ENCODE measurements around the gene CPLX3.
A peak's percentile ranks its signal among the peaks of the same experiment; 100 is the strongest.

- peak in 1 of 3 experiments; percentile 5 for TF ChIP-seq CTCF (IDR thresholded peaks at IDR 0.05)
- TF ChIP-seq POLR2AphosphoS5 (IDR thresholded peaks at IDR 0.05), result no peak
Measured at GRCh38 chr15:74873756-74874424, 47.5 kb downstream of the CPLX3 start.

Data from esophagus muscularis mucosa (tissue), 3 donors.